PC-9 (cell line): ENCODE data around the gene PTPRM. TPM values are rescaled to one million over a fixed set of nuclear protein-coding genes. Genes with fewer than 3 reads are reported as not detected.
"Not testable (repeated sequence)": the region's sequence is repeated elsewhere in the genome, so short reads cannot be mapped to it uniquely, and the experiment has no call there.

ENCODE experiments used
- BruUV-seq: library from RNA; stranded (reverse); fragments of 400-500 nt; replicated peaks from 2 replicates; lab custom pipeline; 2021; lab: Mats Ljungman, UMichigan
- CTCF ChIA-PET: fragments of 300-600 bp; sonication (Branson Sonifier 250); formaldehyde crosslinking; loops from one replicate; lab custom pipeline; 2022; ENCODE audit warnings: antibody characterized with exemption; lab: Charles Lee
- POLR2A ChIA-PET: fragments of 300-600 bp; sonication (Branson Sonifier 250); formaldehyde crosslinking; loops from one replicate; lab custom pipeline; 2022; ENCODE audit warnings: antibody characterized with exemption; ENCODE audit not compliant: unreplicated experiment; lab: Charles Lee
- DNase-seq, 2 experiments: peaks; one replicate each; pipeline versions ENCODE4 v3.0.0 to v3.0.0-alpha.2; 2015 to 2022; ENCODE audit warnings: mixed read lengths in 1 of 2
- H2AFZ ChIP-seq: fragments of 200-600 bp; sonication (generic); 2 replicates; pipeline ENCODE4 v1.8.1; 2017; ENCODE audit warnings: antibody characterized with exemption
- H3F3A ChIP-seq: fragments of 200-600 bp; sonication (generic); 2 replicates; pipeline ENCODE4 v1.8.1; 2017; ENCODE audit warnings: antibody characterized with exemption, mild to moderate bottlenecking, low read depth; ENCODE audit not compliant: insufficient read depth
- H3K27ac ChIP-seq: fragments of 200-600 bp; sonication (generic); 2 replicates; pipeline ENCODE4 v1.6.1; 2016; ENCODE audit warnings: mixed run types
- H3K27me3 ChIP-seq: fragments of 200-600 bp; sonication (generic); 2 replicates; pipeline ENCODE4 v1.6.1; 2016; ENCODE audit warnings: low read depth, mixed run types; ENCODE audit not compliant: insufficient read depth
- H3K36me3 ChIP-seq: fragments of 200-600 bp; sonication (generic); 2 replicates; pipeline ENCODE4 v1.6.1; 2016; ENCODE audit warnings: low read depth, mixed run types
- H3K4me1 ChIP-seq: fragments of 200-600 bp; sonication (generic); replicated peaks from 2 replicates; pipeline ENCODE4 v1.6.1; 2016; ENCODE audit warnings: mixed run types; ENCODE audit not compliant: insufficient read depth
- H3K4me2 ChIP-seq: fragments of 200-600 bp; sonication (generic); 2 replicates; pipeline ENCODE4 v1.6.1; 2017; ENCODE audit warnings: mixed run types
- H3K4me3 ChIP-seq: fragments of 200-600 bp; sonication (generic); 2 replicates; pipeline ENCODE4 v1.6.1; 2016; ENCODE audit warnings: mixed run types
- H3K79me2 ChIP-seq: fragments of 200-600 bp; sonication (generic); 2 replicates; pipeline ENCODE4 v1.6.1; 2017; ENCODE audit warnings: low read depth, mixed run types
- H3K9me2 ChIP-seq: fragments of 200-600 bp; sonication (generic); 2 replicates; pipeline ENCODE4 v1.8.1; 2017; ENCODE audit warnings: mild to moderate bottlenecking; ENCODE audit not compliant: insufficient read depth
- H3K9me3 ChIP-seq: fragments of 200-600 bp; sonication (generic); 2 replicates; pipeline ENCODE4 v1.8.1; 2016; ENCODE audit warnings: low read depth; ENCODE audit not compliant: insufficient read depth
- H4K20me1 ChIP-seq: fragments of 200-600 bp; sonication (generic); 2 replicates; pipeline ENCODE4 v1.8.1; 2017; ENCODE audit not compliant: insufficient read depth
- EZH2 ChIP-seq: fragments of 200-600 bp; sonication (generic); IDR thresholded peaks from 2 replicates; pipeline ENCODE4 v1.8.0; 2017; ENCODE audit warnings: antibody characterized with exemption, low read depth
- intact Hi-C: fragments of 100-400 bp; cut with micrococcal nuclease; formaldehyde crosslinking; loops from one replicate; pipeline ENCODE4 v1.10.0; 2022; ENCODE audit not compliant: unreplicated experiment
- total RNA-seq: library from RNA; stranded (reverse); gene quantifications from 2 replicates; pipeline ENCODE4 v1.2.3, GENCODE V29; 2021
- TF ChIP-seq, protein P1 (sequence below): fragments of 200-600 bp; sonication (generic); conservative IDR thresholded peaks from 2 replicates; pipeline ENCODE4 v1.6.1; 2017; ENCODE audit warnings: mixed run types, antibody characterized with exemption, mild to moderate bottlenecking, moderate library complexity

Gene PTPRM
- total RNA-seq, 1 experiment from 2014 or later, result 32.5 TPM

DNA sequence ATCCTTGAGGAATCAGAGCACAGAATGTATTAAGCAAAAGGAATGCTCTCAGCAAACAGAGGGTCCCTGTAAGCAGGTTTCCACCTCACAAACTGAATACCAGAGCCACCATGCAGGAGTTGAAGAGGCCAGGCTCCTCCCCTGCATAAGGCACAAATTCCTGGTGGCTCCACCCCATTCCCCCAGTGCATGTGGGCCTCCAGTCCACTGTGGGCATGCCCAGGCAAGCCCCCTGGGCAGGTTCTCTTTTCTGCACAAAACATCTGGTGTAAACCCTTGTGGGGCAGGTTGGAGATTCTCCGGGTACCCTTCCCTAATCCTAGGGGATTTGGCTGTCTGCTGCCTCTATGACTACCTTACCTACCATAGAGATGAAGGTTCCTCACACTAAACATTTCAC is 166.5 kb downstream of the PTPRM start:
- intact Hi-C loops, result no loop called here
- CTCF ChIA-PET, result no interaction called here
- H3F3A ChIP-seq, result no peaks in the 10 kb centered on the region
- H3K4me1 ChIP-seq, result 0 out of 2 replicates have a peak, but pooled peaks cover 7% of the 10 kb centered on the region
- BruUV-seq, result no TSS peak
- no peaks in the 10 kb centered on the region for H3K79me2 ChIP-seq
- POLR2A ChIA-PET, result no interaction called here
- H4K20me1 ChIP-seq, result no peaks in the 10 kb centered on the region
- H3K36me3 ChIP-seq, result no peaks in the 10 kb centered on the region
- peaks cover 4% of the 10 kb centered on the region; the same call in 1 of the 2 replicates for H3K9me2 ChIP-seq
- no peak overlapping the region for H3K27ac ChIP-seq
- H3K27me3 ChIP-seq, result no peaks in the 10 kb centered on the region
- H2AFZ ChIP-seq, result no peak overlapping the region
- H3K4me3 ChIP-seq, result no peak overlapping the region
- H3K9me3 ChIP-seq, result no peaks in the 10 kb centered on the region
- H3K4me2 ChIP-seq, result no peak overlapping the region
- TF ChIP-seq, protein P1, sequence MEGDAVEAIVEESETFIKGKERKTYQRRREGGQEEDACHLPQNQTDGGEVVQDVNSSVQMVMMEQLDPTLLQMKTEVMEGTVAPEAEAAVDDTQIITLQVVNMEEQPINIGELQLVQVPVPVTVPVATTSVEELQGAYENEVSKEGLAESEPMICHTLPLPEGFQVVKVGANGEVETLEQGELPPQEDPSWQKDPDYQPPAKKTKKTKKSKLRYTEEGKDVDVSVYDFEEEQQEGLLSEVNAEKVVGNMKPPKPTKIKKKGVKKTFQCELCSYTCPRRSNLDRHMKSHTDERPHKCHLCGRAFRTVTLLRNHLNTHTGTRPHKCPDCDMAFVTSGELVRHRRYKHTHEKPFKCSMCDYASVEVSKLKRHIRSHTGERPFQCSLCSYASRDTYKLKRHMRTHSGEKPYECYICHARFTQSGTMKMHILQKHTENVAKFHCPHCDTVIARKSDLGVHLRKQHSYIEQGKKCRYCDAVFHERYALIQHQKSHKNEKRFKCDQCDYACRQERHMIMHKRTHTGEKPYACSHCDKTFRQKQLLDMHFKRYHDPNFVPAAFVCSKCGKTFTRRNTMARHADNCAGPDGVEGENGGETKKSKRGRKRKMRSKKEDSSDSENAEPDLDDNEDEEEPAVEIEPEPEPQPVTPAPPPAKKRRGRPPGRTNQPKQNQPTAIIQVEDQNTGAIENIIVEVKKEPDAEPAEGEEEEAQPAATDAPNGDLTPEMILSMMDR, result no peak
- TF ChIP-seq EZH2, result no peak
- DNase-seq, result no peak

DNA sequence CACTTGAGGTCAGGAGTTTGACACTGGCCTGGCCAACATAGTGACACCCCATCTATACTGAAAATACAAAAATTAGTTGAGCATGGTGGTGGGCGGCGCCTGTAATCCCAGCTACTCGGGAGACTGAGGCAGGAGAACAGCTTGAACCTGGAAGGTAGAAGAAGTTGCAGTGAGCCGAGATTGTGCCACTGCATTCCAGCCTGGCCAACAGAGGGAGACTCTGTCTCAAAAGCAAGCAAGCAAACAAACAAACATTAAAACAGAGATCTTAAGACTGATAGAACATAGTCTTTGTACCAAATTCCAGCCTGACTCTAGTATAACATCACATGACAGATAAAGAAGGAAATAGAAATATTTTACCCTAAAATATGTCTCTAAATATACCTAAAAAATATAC is 168.1 kb downstream of the PTPRM start:
- H3K4me3 ChIP-seq, result no peak overlapping the region
- 0 out of 2 replicates have a peak, but pooled peaks cover 7% of the 10 kb centered on the region for H3K4me1 ChIP-seq
- intact Hi-C loops, result no loop called here
- no peaks in the 10 kb centered on the region for H3K27me3 ChIP-seq
- H3K4me2 ChIP-seq, result no peak overlapping the region
- H3K9me3 ChIP-seq, result no peaks in the 10 kb centered on the region
- BruUV-seq, result no TSS peak
- no peaks in the 10 kb centered on the region for H3K79me2 ChIP-seq
- H3K27ac ChIP-seq, result no peak overlapping the region
- H2AFZ ChIP-seq, result no peak overlapping the region
- CTCF ChIA-PET, result no interaction called here
- DNase-seq, result no peak
- POLR2A ChIA-PET, result interaction anchor here (0.7 kb wide), 1 partner anchor 169 kb away, joined by 5 read pairs; no protein-coding TSS in a partner anchor
- H3K36me3 ChIP-seq, result no peaks in the 10 kb centered on the region
- H3K9me2 ChIP-seq, result no peaks in the 10 kb centered on the region
- no peaks in the 10 kb centered on the region for H4K20me1 ChIP-seq
- TF ChIP-seq, protein P1, result peak; percentile 53; the same call in 1 of the 2 replicates
- no peak for TF ChIP-seq EZH2
- no peaks in the 10 kb centered on the region; the same call in 1 of the 2 replicates for H3F3A ChIP-seq

DNA sequence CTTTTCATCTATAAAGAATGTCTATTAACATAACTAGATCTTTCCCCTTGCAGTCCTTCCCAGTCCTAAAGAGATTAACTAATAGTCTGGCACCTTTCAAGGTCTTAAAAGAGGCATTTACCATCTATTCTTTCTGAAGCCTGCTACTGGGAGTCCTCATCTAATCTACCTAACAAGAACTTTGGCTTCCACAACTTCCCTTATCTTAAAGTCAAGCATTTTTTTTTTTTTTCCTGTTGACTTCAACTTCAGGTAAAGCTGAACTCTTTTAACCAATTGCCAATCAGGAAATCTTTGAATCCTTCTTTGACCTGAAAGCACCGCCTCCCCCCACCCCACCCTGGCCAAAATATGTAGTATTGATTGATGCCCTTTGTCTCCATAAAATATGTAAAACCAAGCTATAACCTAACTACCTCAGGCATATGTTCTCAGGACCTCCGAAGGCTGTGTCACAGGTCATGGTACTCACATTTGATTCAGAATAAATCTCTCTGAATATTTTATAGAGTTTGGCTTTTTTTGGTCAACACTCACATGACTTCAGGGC is 168.6 kb downstream of the PTPRM start:
- Histone ChIP-seq H3F3A (no peaks in the 10 kb centered on the region; the same call in 1 of the 2 replicates), H3K27ac (no peak overlapping the region), H4K20me1 (no peaks in the 10 kb centered on the region), H3K4me3 (no peak overlapping the region), H3K4me2 (no peak overlapping the region), H2AFZ (no peak overlapping the region), H3K4me1 (0 out of 2 replicates have a peak, but pooled peaks cover 7% of the 10 kb centered on the region), H3K36me3 (no peaks in the 10 kb centered on the region), H3K27me3 (no peaks in the 10 kb centered on the region), H3K9me3 (no peaks in the 10 kb centered on the region), H3K79me2 (no peaks in the 10 kb centered on the region), H3K9me2 (no peaks in the 10 kb centered on the region)
- DNase-seq, result no peak
- TF ChIP-seq EZH2, result no peak
- TF ChIP-seq, protein P1, result no peak
- intact Hi-C loops, result no loop called here
- no TSS peak for BruUV-seq
- POLR2A ChIA-PET, result interaction anchor here (0.7 kb wide), 1 partner anchor 169 kb away, joined by 5 read pairs; no protein-coding TSS in a partner anchor
- CTCF ChIA-PET, result no interaction called here

DNA sequence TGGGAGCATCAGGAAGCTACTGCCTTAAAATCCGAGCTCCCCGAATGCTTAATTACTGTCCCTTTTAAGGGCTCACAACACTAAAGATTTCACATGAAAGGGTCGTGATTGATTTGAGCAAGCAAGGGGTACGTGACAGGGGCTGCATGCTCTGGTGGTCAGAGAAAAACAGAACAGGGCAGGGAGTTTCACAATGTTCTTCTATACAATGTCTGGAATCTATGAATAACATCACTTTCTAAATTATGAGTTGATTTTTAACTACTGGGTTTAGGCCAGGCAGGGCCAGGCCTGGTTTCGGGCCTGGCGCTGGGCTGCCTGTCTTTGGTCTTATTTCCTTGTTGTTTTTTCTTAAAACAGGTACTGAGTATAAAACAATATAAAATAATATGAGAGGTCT is 169.4 kb downstream of the PTPRM start:
- H3K27me3 ChIP-seq, H3F3A ChIP-seq, H4K20me1 ChIP-seq, H3K4me1 ChIP-seq, CTCF ChIA-PET, BruUV-seq, H3K9me3 ChIP-seq, H3K4me3 ChIP-seq, H3K27ac ChIP-seq, H3K36me3 ChIP-seq, POLR2A ChIA-PET, intact Hi-C loops, DNase-seq, H2AFZ ChIP-seq, H3K4me2 ChIP-seq, H3K79me2 ChIP-seq, H3K9me2 ChIP-seq: not testable (repeated sequence)
